ELF-1 (cell line): ENCODE data around the gene STK16.

ENCODE experiments used
- DNase-seq: peaks from one replicate; pipeline ENCODE4 v3.0.0-alpha.2; 2016; ENCODE audit warnings: low read depth, low spot score

Gene STK16

GRCh38 chr2:219213486-219214071 lies 31.7 kb upstream of the STK16 start:
- DNase-seq = no peak

- no peak for DNase-seq
Observed at GRCh38 chr2:219214141-219214540, 31.1 kb upstream of the STK16 start.

GRCh38 chr2:219214786-219215185 lies 30.5 kb upstream of the STK16 start:
- no peak for DNase-seq

- peak; percentile 44 for DNase-seq
Observed at GRCh38 chr2:219215871-219216534, 29.3 kb upstream of the STK16 start.

GRCh38 chr2:219216535-219216915 lies 28.8 kb upstream of the STK16 start:
- DNase-seq = no peak

GRCh38 chr2:219218217-219218731 lies 27.0 kb upstream of the STK16 start:
- peak; percentile 85 for DNase-seq

GRCh38 chr2:219218732-219219701 lies 26.3 kb upstream of the STK16 start, which contains the start of gene ABCB6:
Gene ABCB6, minus strand, starts transcription at chr2:219218958. Its CDS starts 285 bp downstream, at chr2:219218673.
- peak; percentile 91 for DNase-seq

GRCh38 chr2:219219784-219220532 lies 25.3 kb upstream of the STK16 start:
- no peak for DNase-seq

GRCh38 chr2:219220652-219221402 lies 24.5 kb upstream of the STK16 start:
- DNase-seq = no peak

- DNase-seq = no peak
Observed at GRCh38 chr2:219221957-219222518, 23.2 kb upstream of the STK16 start.

GRCh38 chr2:219223831-219224610 lies 21.3 kb upstream of the STK16 start:
- no peak for DNase-seq

GRCh38 chr2:219225350-219225749 lies 19.9 kb upstream of the STK16 start:
- no peak for DNase-seq

- no peak for DNase-seq
Observed at GRCh38 chr2:219228041-219228910, 17.0 kb upstream of the STK16 start.

- no peak for DNase-seq
Observed at GRCh38 chr2:219228911-219229304, 16.4 kb upstream of the STK16 start.

- peak; percentile 99 for DNase-seq
Observed at GRCh38 chr2:219229305-219230058, 15.8 kb upstream of the STK16 start, which contains the start of the genes ANKZF1 and ATG9A. Gene ANKZF1, plus strand, starts transcription at chr2:219229806. Its CDS starts 452 bp downstream, at chr2:219230258. Gene ATG9A, minus strand, starts transcription at chr2:219229636. Its CDS starts 1,612 bp downstream, at chr2:219228024.

- DNase-seq = peak; percentile 73
Observed at GRCh38 chr2:219230059-219230540, 15.2 kb upstream of the STK16 start.

- no peak for DNase-seq
Observed at GRCh38 chr2:219234331-219234730, 10.9 kb upstream of the STK16 start.
